Hematopoietic multipotent progenitor cell treated with erythropoietin and hydrocortisone succinate and interleukin-3 and kit ligand, for 8 days (in vitro differentiated cells): ENCODE results near the gene LONP1.
"Not testable (repeated sequence)": the region's sequence is repeated elsewhere in the genome, so short reads cannot be mapped to it uniquely, and the experiment has no call there.

Experiments
- DNase-seq: peaks from one replicate; pipeline ENCODE4 v3.0.0-alpha.2; 2015

Gene LONP1, protein sequence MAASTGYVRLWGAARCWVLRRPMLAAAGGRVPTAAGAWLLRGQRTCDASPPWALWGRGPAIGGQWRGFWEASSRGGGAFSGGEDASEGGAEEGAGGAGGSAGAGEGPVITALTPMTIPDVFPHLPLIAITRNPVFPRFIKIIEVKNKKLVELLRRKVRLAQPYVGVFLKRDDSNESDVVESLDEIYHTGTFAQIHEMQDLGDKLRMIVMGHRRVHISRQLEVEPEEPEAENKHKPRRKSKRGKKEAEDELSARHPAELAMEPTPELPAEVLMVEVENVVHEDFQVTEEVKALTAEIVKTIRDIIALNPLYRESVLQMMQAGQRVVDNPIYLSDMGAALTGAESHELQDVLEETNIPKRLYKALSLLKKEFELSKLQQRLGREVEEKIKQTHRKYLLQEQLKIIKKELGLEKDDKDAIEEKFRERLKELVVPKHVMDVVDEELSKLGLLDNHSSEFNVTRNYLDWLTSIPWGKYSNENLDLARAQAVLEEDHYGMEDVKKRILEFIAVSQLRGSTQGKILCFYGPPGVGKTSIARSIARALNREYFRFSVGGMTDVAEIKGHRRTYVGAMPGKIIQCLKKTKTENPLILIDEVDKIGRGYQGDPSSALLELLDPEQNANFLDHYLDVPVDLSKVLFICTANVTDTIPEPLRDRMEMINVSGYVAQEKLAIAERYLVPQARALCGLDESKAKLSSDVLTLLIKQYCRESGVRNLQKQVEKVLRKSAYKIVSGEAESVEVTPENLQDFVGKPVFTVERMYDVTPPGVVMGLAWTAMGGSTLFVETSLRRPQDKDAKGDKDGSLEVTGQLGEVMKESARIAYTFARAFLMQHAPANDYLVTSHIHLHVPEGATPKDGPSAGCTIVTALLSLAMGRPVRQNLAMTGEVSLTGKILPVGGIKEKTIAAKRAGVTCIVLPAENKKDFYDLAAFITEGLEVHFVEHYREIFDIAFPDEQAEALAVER

DNA sequence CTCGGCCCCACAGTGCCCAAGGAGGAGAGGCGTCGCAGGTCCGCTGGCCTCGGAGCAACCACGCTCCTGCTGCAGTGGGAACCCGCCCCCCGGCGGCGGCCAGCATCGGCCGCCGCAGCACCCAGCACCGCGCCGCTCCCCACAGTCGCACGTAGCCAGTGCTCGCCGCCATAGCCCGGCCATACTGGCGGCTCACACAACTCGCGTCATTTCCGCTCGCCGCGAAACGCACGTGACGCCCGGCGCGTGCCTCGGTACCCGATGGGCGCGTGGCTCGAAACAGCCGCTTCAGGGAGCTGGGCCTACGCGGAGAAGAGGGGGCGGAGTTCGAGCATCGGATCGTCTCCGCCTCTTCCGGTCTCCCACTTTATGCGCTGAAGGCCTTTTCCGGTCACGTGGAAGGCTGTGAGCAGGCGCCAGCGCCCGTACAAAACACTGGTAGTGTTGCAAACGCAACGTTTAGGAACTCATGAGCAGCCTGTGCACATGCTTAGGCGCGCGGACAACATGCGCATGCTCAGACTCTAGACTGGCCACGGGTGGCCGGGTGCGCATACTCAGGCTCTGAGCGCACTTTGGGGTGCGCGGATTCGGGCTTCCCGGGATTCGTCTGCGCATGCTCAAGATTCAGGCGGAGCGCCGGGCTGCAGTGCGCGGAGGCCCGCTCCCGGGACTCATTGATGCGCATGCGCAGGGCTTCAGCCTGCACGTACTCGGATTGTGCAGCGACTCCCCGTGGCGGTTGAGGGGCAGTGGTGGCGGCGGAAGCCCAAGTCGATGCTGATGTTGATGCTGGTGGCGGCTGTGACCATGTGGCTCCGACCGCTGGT lies at the start of gene LONP1, which contains the start of gene CATSPERD:
Gene LONP1, minus strand, starts transcription at position 186 of the 830 bp plus-strand sequence. Its CDS starts 14 bp downstream, at position 172.
Gene CATSPERD, plus strand, starts transcription at position 677 of the 830 bp plus-strand sequence. Its CDS starts 101 bp downstream, at position 778.
- DNase-seq, result peak; percentile 99

DNA sequence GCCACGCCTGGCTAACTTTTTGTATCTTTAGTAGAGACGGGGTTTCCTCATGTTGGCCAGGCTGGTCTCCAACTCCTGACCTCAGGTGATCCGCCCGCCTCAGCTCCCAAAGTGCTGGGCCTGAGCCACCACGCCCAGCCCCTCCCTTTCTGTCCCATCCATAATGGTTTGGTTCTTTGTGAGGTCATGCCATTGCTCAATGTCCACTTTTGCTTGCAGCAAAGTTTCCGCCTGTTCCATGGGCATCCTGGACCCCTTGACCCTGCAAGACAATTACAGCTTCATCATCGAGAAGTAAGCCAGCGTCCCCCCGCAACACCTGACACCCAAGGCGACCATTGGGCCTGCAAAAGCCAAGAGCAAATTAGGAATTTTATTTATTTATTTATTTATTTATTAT lies 48.0 kb upstream of the LONP1 start:
- no peak for DNase-seq

DNA sequence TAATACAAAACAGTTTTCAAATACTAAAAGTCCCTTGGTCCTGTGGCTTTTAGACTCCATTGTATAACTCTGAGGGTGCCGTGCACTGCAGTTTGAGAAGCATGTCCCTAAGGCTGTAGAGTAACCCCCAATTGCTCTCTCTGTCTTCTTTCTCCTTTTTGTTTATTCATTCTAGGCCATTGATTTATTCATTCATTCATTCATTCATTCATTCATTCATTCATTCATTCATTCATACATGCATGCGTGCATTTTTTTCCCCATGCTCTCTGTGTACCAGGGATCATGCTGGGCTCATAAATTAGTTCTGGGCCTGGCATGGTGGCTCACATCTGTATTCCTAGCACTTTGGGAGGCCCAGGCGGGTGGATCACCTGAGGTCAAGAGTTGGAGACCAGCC lies 45.3 kb upstream of the LONP1 start:
- DNase-seq, result no peak

DNA sequence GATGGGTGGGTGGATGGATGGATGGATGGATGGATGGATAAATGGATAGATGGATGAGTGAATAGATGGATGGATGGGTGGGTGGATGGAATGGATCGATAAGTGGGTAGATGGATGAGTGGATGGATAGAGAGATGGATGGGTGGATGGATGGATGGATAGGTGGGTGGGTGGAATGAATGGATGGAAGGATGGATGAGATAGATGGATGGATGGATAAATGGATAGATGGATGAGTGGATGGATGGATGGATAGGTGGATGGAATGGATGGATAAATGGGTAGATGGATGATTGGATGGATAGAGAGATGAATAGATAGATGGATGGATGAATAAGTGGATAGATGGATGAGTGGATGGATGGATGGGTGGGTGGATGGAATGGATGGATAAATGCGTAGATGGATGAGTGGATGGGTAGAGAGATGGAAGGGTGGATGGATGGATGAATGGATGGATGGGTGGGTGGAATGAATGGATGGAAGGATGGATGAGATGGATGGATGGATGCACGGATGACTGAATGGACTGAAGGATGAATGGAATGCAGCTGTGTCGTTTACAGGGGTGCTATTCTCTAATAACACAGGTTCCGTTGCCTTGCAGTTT lies 42.8 kb upstream of the LONP1 start:
- DNase-seq, result no peak

DNA sequence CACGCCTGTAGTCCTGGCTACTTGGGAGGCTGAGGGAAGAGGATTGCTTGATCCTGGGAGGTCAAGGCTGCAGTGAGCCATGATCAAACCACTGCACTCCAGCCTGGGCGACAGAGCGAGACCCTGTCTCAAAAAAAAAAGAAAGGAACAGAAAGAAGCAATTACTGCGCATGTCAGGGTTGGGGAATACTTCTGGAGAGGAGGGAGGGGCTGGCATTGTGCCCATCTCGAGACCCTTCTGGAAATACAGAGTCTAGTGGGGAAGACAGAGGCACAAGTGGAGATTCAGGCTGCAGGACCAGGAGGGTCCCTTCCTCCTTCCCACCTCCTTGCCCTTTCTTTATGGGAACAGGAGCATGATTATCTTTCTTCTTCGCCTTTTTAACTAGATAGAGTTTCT lies 33.8 kb upstream of the LONP1 start:
- DNase-seq, result no peak

DNA sequence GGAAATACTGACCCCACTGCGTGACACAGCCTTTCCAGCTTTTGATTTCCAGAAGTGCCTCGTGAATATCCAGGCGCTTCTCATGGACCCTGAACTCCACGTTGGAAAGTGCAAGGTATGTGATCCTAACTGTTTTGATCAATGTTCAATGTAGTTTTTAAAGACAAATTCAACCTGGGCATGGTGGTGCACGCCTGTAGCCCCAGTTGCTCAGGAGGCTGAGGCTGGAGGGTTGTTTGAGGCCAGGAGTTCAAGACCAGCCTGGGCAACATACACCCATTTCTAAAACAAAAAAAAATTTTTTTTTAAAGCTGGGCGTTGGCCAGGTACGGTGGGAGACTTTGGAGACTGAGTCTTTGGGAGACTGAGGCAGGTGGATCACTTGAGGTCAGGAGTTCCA lies 31.8 kb upstream of the LONP1 start:
- DNase-seq, result no peak

DNA sequence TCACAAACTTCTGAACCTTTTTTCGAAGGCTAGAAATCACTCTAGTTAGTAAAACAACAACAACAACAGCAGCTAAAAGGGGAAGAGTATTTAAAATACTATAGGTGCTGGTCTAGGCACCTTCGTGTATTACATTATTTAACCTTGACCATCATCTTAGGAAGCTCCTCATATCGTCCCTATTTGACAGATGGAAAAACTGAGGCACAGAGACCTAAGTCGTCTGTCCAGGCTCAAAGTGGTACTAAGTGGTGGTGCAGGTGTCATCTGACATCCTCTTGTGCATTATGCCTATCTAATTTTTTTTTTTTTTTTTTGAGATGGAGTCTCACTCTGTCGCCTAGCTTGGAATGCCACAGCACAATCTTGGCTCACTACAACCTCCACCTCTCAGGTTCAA lies 29.6 kb upstream of the LONP1 start:
- DNase-seq, result no peak

DNA sequence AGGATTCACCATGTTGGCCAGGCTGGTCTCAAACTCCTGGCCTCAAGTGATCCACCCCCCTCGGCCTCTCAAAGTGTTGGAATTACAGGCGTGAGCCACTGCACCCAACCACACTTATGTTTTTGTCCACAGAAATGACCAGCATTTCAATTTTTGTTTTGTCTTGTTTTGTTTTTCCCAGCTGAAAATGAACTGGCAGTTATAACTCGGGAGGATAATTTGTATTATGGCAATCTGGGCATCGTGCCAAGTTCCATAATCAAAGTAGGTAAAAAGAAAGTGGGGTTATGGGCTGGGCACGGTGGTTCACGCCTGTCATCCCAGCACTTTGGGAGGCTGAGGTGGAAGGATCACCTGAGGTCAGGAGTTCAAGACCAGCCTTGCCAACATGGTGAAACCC lies 29.0 kb upstream of the LONP1 start:
- DNase-seq, result not testable (repeated sequence)

DNA sequence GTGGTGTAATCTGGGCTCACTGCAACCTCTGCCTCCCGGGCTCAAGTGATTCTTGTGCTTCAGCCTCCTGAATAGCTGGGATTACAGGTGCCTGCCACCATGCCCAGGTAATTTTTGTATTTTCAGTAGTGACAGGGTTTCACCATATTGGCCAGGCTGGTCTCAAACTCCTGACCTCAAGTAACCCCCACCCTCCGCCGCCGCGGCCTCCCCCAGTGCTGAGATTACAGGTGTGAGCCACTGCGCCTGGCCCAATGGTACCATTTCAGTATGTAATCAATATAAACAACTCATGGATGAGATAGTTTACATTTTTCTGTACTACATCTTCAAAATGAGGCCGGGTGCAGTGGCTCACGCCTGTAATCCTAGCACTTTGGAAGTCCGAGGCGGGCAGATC lies 25.1 kb upstream of the LONP1 start:
- DNase-seq, result not testable (repeated sequence)

DNA sequence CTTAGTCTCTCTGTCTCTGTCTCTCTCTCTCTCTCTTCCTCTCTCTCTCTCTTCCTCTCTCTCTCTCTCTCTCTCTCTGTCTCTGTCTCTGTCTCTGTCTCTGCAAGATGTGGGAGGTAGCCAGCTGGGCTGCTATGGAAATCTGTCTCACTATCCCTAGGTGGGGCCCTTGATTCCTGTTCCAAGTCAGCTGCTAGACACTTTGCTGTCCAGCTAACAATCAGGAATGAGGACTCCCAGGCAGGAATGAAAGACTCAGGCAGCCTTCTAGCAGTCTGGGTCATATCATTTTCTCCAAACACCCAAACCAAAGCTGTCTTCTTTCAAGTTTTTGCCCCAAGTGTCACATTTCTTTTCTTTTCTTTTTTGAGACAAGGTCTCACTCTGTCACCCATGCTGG lies 23.7 kb upstream of the LONP1 start:
- no peak for DNase-seq

DNA sequence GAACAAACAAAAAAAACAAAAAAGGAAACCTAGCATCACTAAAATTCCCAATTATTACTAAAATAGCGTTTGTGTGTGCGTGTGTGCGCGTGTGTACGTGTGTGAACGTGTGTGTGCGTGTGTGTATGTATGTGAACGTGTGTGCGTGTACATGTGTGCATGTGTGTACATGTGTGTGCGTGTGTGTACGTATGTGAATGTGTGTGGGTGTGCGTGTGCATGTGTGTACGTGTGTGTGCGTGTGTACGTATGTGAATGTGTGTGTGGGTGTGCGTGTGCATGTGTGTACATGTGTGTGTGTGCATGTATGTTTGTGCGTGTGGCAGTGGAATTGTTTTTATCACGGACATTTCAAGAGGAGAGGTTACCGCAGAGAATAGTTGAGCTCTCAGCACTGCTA lies 22.1 kb upstream of the LONP1 start:
- DNase-seq, result no peak

DNA sequence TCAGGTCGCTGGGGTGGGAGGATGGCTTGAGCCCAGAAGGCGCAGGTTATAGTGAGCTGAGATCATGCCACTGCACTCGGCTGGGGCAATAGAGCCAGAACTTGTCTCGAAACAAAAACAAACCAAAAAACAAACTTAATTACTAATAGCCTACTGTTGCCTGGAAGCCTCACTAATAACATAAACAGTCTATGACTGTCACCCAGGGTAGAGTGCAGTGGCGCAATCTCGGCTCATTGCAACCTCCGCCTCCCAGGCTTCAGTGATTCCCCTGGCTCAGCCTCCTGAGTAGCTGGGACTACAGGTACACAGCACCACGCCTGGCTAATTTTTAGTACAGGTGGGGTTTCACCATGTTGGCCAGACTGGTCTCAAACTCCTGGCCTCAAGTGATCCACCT lies 18.5 kb upstream of the LONP1 start:
- no peak for DNase-seq

DNA sequence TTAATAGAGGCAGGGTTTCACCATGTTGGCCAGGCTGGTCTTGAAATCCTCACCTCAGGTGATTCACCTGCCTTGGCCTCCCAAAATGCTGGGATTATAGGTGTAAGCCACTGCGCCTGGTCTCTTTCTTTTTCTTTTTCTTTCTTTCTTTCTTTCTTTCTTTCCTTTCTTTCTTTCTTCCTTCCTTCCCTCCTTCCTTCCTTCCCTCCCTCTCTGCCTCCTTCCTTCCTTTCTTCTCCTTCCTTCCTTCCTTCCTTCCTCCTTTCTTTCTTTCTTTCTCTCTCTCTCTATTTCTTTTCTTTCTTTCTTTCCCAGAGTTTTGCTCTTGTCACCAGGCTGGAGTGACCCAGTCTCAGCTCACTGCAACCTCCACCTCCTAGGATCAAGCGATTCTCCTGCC lies 13.2 kb upstream of the LONP1 start:
- not testable (repeated sequence) for DNase-seq

DNA sequence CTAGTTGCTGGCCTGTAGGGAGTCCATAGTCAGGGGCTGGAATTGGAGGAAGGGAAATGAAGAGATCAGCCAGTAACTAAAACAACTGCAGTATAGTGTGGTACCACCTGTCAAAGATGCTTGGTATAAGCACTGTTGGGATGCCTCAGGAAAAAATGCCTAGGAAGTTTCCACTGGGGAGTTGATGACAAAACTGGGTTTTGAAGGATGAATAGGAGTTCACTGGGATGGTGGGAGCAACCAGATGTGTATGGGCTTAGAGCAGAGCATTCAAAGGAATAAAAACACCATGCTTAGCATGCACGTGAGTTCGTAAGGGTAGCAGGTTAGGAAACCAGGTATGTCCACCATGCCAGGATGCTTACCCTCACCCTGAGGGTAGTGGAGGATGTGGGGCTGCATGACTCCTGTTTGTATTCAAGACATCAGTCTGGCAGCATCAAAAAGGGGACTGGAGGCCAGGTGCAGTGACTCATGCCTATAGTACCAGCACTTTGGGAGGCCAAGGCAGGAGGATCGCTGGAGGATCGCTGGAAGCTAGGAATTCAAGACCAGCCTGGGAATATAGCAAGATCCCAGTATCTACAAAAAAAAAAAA lies 7.6 kb upstream of the LONP1 start:
- DNase-seq, result no peak

DNA sequence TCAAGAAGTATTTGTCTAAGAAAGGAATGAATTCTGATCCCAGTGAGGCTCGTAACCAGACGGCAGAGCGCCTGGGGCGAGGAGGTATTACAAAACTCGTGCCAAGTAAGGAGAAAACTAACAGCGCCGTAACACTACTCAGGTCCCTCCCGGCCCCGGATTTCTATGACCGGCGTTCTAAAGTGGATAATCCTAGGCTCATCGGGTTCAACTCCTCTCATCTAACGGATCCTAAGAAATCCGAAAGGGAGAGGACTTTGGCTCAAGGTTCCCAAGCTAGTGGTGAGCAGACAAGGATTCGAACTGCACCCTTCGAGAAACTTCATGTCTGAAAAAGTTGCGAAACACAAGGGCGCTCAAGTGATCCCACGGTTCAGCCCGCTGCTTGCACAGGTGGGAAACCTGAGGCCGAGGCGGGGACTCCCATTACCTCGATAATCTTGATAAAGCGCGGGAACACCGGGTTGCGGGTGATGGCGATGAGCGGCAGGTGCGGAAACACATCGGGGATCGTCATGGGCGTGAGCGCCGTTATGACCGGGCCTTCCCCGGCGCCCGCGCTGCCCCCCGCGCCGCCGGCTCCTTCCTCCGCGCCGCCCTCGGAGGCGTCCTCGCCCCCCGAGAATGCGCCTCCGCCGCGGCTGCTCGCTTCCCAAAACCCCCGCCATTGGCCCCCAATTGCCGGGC lies 529 bp downstream of the LONP1 start:
- DNase-seq, result peak; percentile 41

DNA sequence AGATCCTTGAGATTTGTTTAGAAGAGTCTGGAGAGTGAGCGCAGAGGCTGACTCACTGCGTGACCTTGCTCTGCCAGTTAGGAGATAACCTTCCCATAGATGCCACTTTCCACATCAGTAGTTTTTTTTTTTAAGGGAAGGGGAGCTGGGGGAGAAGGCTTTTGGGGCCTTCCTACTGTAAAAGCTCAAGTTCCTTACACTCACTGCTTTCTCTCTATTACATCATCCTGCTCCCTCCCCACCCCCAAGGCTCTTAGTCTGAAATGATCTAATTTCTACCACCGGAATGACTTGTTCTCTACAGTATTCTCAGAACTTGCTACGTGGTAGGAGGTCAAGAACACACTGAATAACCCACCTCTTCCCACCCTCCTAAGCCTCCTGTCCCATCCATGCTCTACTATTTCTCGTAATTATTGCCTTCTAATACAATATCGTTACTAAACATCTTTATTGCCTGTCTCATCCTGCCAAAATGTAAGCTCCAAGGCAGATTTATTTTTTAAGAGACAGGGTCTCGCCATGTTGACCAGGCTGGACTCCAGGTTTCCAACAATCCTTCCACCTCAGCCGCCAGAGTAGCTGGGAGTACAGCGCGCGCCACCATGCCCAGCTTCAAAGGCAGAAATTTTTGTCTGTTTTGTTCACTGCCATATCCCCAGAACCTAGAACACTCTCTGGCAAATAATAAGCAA lies 1.2 kb downstream of the LONP1 start:
- peak; percentile 82 for DNase-seq

DNA sequence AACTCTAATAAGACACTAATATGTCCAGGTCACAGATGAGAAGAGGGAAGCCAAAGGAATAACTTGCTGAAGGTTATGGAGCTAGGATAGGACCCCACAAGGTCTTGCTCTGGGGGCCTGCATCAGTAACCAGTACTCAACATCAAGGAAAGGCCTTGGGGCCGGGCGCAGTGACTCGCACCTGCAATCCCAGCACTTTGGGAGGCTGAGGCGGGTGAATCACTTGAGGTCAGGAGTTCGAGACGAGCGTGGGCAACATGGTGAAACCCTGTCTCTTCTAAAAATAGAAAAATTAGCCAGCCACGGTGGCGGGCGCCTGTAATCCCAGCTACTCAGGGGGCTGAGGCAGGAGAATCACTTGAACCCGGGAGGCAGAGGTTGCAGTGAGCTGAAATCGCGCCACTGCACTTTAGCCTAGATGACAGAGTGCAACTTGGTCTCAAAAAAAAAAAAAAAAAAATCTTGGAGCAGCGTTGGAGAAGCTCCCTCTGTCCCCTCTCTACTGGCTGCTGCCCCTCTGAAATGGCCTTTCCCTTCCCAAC lies 1.8 kb downstream of the LONP1 start:
- DNase-seq, result no peak

DNA sequence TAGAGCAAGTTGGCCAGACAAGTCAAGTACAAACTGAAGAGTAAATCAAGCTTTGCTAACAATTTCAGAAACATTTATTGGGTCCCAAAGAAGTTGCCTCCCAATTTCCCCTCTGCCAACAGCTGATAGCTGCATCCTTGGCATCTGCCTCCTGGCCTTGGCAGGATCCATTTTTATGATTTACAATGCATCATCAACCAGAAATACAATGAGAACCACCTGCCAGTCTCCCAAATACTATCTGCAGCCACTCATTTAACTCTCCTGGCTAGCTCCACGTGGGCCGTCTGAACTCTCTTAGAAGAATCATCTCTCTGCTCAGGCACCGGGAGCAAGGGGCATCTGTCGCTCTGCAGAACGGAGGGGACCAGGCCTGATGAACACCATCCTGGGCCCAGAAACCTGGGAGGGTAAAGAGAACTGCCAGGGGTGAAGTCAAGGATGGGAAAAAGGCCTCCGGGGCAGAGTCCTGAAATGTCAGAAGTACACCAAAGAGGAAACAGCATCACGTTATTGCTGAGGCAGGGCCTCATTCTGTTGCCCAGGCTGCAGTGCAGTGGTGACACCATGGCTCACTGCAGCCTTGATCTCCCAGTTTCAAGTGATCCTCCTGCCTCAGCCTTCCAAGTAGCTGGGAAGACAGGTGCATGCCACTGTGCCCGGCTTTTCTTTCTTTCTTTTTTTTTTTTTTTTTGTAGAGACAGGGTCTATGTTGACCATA lies 2.6 kb downstream of the LONP1 start:
- DNase-seq, result no peak

DNA sequence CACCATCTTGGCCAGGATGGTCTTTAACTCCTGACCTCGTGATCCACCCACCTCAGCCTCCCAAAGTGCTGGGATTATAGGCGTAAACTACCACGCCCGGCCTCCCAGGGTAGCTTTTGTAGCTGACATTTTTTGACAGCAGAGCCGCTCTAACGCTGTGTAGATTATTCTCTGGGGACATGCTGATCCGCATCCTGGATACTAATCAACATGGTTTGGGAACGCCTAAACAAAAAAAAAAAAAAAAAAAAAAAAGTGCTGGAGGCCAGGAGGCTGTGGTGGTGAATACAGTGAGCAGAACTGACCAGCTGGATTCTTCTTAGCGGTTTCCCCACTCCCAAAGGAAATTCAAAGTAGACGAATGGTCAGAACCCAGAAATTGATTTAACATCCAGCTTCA lies 5.1 kb downstream of the LONP1 start:
- no peak for DNase-seq

DNA sequence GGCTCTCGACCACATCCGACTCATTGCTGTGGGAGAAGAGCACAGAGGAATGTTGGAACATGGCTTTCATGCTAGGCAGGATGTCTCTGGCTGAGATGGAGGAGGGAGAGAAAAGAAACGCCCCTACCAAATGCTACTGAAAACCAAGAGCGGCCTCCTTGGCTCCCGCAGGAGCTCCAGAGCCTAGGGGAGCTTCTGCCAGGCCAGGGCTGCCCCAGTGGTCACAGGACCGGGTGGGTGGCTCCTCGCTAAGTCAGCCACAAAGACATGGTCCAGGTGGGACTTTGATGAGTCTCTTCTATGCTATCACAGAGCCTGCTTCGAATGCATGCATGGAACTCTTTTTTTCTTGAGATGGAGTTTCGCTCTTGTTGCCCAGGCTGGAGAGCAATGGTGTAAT lies 6.7 kb downstream of the LONP1 start:
- no peak for DNase-seq
